Measurements from ENCODE around the gene FBXO42. TPM values are rescaled to one million over a fixed set of nuclear protein-coding genes. Genes with fewer than 3 reads are reported as not detected.
"Not testable (repeated sequence)": the region's sequence is repeated elsewhere in the genome, so short reads cannot be mapped to it uniquely, and the experiment has no call there.

Gene FBXO42
- total and polyA plus RNA-seq, 2 donors (not counting 1 experiment from before 2014, with no cell fraction given) = 10.4 to 13.5 TPM

- Histone ChIP-seq H3K9ac (ENCODE audit: insufficient read depth, low read length) (peak overlapping the region; percentile 98), H3K79me2 (ENCODE audit: control insufficient read depth, insufficient read depth, low read length) (peaks cover 47% of the 10 kb centered on the region), H3K4me2 (ENCODE audit: extremely low read depth, insufficient read depth, low read length) (peak overlapping the region; percentile 97), H3K36me3 (ENCODE audit: control insufficient read depth, insufficient read depth, low read length) (peaks cover 1% of the 10 kb centered on the region), H3K4me3 (replicated peaks in 1 of 4; ENCODE audit: control extremely low read depth in 1 of 4, insufficient read depth in 1 of 4, low read depth in 3 of 4, low read length in 4 of 4) (peak overlapping the region; percentile 86 to 98 (median 92)), H3K27me3 (ENCODE audit: control insufficient read depth, insufficient read depth, low read length) (no peaks in the 10 kb centered on the region), H2AFZ (ENCODE audit: low read length) (no peak overlapping the region), H3K27ac (ENCODE audit: insufficient read depth, low read length) (peak overlapping the region; percentile 99), H3K9me3 (ENCODE audit: control insufficient read depth, insufficient read depth, low read depth, low read length) (no peaks in the 10 kb centered on the region), H3K4me1 (ENCODE audit: control insufficient read depth, extremely low read depth, insufficient read depth, low read length) (peaks cover 11% of the 10 kb centered on the region), H4K20me1 (ENCODE audit: control insufficient read depth, extremely low read depth, insufficient read depth, low read length) (no peaks in the 10 kb centered on the region)
- TF ChIP-seq, protein P1, sequence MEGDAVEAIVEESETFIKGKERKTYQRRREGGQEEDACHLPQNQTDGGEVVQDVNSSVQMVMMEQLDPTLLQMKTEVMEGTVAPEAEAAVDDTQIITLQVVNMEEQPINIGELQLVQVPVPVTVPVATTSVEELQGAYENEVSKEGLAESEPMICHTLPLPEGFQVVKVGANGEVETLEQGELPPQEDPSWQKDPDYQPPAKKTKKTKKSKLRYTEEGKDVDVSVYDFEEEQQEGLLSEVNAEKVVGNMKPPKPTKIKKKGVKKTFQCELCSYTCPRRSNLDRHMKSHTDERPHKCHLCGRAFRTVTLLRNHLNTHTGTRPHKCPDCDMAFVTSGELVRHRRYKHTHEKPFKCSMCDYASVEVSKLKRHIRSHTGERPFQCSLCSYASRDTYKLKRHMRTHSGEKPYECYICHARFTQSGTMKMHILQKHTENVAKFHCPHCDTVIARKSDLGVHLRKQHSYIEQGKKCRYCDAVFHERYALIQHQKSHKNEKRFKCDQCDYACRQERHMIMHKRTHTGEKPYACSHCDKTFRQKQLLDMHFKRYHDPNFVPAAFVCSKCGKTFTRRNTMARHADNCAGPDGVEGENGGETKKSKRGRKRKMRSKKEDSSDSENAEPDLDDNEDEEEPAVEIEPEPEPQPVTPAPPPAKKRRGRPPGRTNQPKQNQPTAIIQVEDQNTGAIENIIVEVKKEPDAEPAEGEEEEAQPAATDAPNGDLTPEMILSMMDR (conservative IDR thresholded peaks at IDR 0.05 in 1 of 2, IDR thresholded peaks at IDR 0.05 in 1 of 2; ENCODE audit: low read depth in 1 of 2, low read length in 2 of 2) = no peak
- TF ChIP-seq EZH2 (IDR thresholded peaks at IDR 0.05; ENCODE audit: low read length, missing control alignments) = no peak
- DNase-seq (ENCODE audit: low read depth in 2 of 2) = peak; percentile 84 to 90
Observed at GRCh38 chr1:16367258-16367967, 15.1 kb upstream of the FBXO42 start.

DNA sequence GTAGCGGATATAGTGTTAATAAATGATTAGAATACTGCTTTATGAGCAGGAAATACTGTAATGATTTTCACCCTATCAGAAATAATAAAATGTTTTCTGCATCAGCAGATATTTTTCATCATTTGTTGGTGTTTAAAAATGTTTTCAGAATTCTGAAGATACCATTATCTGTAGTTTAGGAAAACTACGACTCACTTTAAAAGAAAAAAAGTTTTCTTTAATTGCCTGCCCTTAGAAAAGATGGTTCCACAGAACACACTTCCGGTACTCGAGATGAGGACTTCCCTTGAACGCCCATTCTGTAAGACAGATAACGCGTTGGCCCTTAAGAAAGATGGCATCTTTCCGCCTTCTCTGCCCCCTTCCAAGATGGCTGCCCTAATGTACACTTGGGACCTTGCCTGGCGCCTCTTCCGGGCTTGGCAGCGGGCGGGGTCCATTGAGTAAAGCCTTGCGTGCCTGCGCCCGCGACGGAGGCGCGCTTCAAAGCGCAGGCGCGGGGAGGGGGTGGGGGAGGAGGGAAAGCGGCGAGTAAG lies 14.5 kb upstream of the FBXO42 start, which contains the start of gene SZRD1:
Gene SZRD1 (plus strand): TSS at position 521 of the 536 bp plus-strand sequence. CDS start 16 bp downstream, outside the sequence.
- peak; percentile 99 to 100 for DNase-seq (ENCODE audit: low read depth in 2 of 2)
- no peaks in the 10 kb centered on the region for H4K20me1 ChIP-seq (ENCODE audit: control insufficient read depth, extremely low read depth, insufficient read depth, low read length)
- H3K27me3 ChIP-seq (ENCODE audit: control insufficient read depth, insufficient read depth, low read length) = no peaks in the 10 kb centered on the region
- H3K27ac ChIP-seq (ENCODE audit: insufficient read depth, low read length) = peak within 1 kb of the TSS; percentile 99
- peak within 1 kb of the TSS; percentile 86 to 98 (median 92) for H3K4me3 ChIP-seq (replicated peaks in 1 of 4; ENCODE audit: control extremely low read depth in 1 of 4, insufficient read depth in 1 of 4, low read depth in 3 of 4, low read length in 4 of 4)
- H3K4me2 ChIP-seq (ENCODE audit: extremely low read depth, insufficient read depth, low read length) = peak within 1 kb of the TSS; percentile 97
- peaks cover 41% of the 10 kb centered on the region for H3K79me2 ChIP-seq (ENCODE audit: control insufficient read depth, insufficient read depth, low read length)
- H2AFZ ChIP-seq (ENCODE audit: low read length) = peak within 1 kb of the TSS; percentile 82
- TF ChIP-seq, protein P1 (conservative IDR thresholded peaks at IDR 0.05 in 1 of 2, IDR thresholded peaks at IDR 0.05 in 1 of 2; ENCODE audit: low read depth in 1 of 2, low read length in 2 of 2) = no peak
- TF ChIP-seq EZH2 (IDR thresholded peaks at IDR 0.05; ENCODE audit: low read length, missing control alignments) = no peak
- H3K4me1 ChIP-seq (ENCODE audit: control insufficient read depth, extremely low read depth, insufficient read depth, low read length) = peaks cover 9% of the 10 kb centered on the region
- H3K9me3 ChIP-seq (ENCODE audit: control insufficient read depth, insufficient read depth, low read depth, low read length) = no peaks in the 10 kb centered on the region
- H3K36me3 ChIP-seq (ENCODE audit: control insufficient read depth, insufficient read depth, low read length) = peaks cover 1% of the 10 kb centered on the region
- H3K9ac ChIP-seq (ENCODE audit: insufficient read depth, low read length) = peak within 1 kb of the TSS; percentile 98

DNA sequence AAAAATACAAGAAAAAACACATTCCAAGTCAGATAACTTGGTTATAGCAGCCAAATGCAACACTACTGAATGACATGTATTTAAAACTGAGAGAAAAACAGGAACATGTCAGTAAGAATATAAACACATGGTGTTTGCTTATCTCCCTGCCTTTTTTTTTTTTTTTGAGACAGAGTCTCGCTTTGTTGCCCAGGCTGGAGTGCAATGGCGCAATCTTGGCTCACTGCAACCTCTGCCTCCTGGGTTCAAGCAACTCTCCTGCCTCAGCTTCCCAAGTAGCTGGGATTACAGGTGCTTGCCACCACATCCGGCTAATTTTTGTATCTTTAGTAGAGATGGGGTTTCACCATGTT lies 12.8 kb upstream of the FBXO42 start:
- not testable (repeated sequence) for H3K9ac ChIP-seq (ENCODE audit: insufficient read depth, low read length); H4K20me1 ChIP-seq (ENCODE audit: control insufficient read depth, extremely low read depth, insufficient read depth, low read length); H3K27ac ChIP-seq (ENCODE audit: insufficient read depth, low read length); H3K4me3 ChIP-seq (replicated peaks in 1 of 4; ENCODE audit: control extremely low read depth in 1 of 4, insufficient read depth in 1 of 4, low read depth in 3 of 4, low read length in 4 of 4); H3K4me1 ChIP-seq (ENCODE audit: control insufficient read depth, extremely low read depth, insufficient read depth, low read length); H3K9me3 ChIP-seq (ENCODE audit: control insufficient read depth, insufficient read depth, low read depth, low read length); H2AFZ ChIP-seq (ENCODE audit: low read length); H3K27me3 ChIP-seq (ENCODE audit: control insufficient read depth, insufficient read depth, low read length); H3K4me2 ChIP-seq (ENCODE audit: extremely low read depth, insufficient read depth, low read length); H3K36me3 ChIP-seq (ENCODE audit: control insufficient read depth, insufficient read depth, low read length)
- DNase-seq (ENCODE audit: low read depth in 2 of 2) = peak; percentile 59 to 71
- H3K79me2 ChIP-seq (ENCODE audit: control insufficient read depth, insufficient read depth, low read length) = peaks cover 27% of the 10 kb centered on the region
